Natural killer cell (primary cell): ENCODE measurements around the gene QSOX1. TPM values are rescaled to one million over a fixed set of nuclear protein-coding genes. Genes with fewer than 3 reads are reported as not detected.

Experiments used
- ATAC-seq, 3 donors: fragments of 150-1000 bp in 2 of 3; fragments of 200-7000 bp in 1 of 3; cut with Tn5 transposase; 1 replicate in 1 of 3; 2 replicates in 2 of 3; pipeline ENCODE4 v1.10.0; 2021; ENCODE audit warnings: mild to moderate bottlenecking in 2 of 3, moderate library complexity in 2 of 3
- DNase-seq, 2 donors: peaks; one replicate each; pipeline versions ENCODE4 v3.0.0 to v3.0.0-alpha.2; 2013 to 2021; ENCODE audit warnings: mixed read lengths in 1 of 2
- H3K27ac ChIP-seq: one replicate; pipeline ENCODE4 v1.5.1; 2013; ENCODE audit warnings: mild to moderate bottlenecking, low read length
- H3K27me3 ChIP-seq: one replicate; pipeline ENCODE4 v1.6.1; 2013; ENCODE audit warnings: low read length; ENCODE audit not compliant: control insufficient read depth, insufficient read depth
- H3K36me3 ChIP-seq: one replicate; pipeline ENCODE4 v1.6.1; 2013; ENCODE audit warnings: low read length; ENCODE audit not compliant: control insufficient read depth, insufficient read depth
- H3K4me1 ChIP-seq: one replicate; pipeline ENCODE4 v1.6.1; 2013; ENCODE audit warnings: low read length; ENCODE audit not compliant: control insufficient read depth, insufficient read depth
- H3K4me3 ChIP-seq: one replicate; pipeline ENCODE4 v1.5.1; 2013; ENCODE audit warnings: low read length
- H3K9me3 ChIP-seq: one replicate; pipeline ENCODE4 v1.6.1; 2013; ENCODE audit warnings: low read length; ENCODE audit not compliant: control insufficient read depth, insufficient read depth
- H3K27ac Mint-ChIP-seq, 2 donors: one replicate each; pipeline ENCODE4 v1.8.0; 2022; ENCODE audit warnings: mild to moderate bottlenecking in 2 of 2, mixed read lengths in 2 of 2, moderate library complexity in 1 of 2
- H3K27me3 Mint-ChIP-seq, 2 donors: one replicate each; pipeline ENCODE4 v1.8.0; 2022; ENCODE audit warnings: low read depth in 2 of 2, mixed read lengths in 2 of 2
- H3K36me3 Mint-ChIP-seq: one replicate; pipeline ENCODE4 v1.8.0; 2022; ENCODE audit warnings: mixed read lengths
- H3K4me1 Mint-ChIP-seq, 2 donors: one replicate each; pipeline ENCODE4 v1.8.0; 2022; ENCODE audit warnings: mixed read lengths in 2 of 2
- H3K4me3 Mint-ChIP-seq: one replicate; pipeline ENCODE4 v1.8.0; 2022; ENCODE audit warnings: mild to moderate bottlenecking, moderate library complexity, mixed read lengths
- H3K9me3 Mint-ChIP-seq, 2 donors: one replicate each; pipeline ENCODE4 v1.8.0; 2022; ENCODE audit warnings: mixed read lengths in 2 of 2
- CTCF ChIP-seq: fragments of 200-600 bp; IDR thresholded peaks from one replicate; pipeline ENCODE4 v1.8.0; 2022; ENCODE audit warnings: antibody characterized with exemption
- WGBS: methylation state at CpG from one replicate; pipeline ENCODE4 v1.1.7; 2013; ENCODE audit warnings: missing lambda C conversion rate; ENCODE audit not compliant: insufficient coverage; 5-methylcytosine and 5-hydroxymethylcytosine counted together
- intact Hi-C: fragments of 100-400 bp; cut with micrococcal nuclease; formaldehyde crosslinking; loops from one replicate; pipeline ENCODE4 v1.14.2; 2022
- total RNA-seq, 4 donors: library from RNA; stranded (reverse); fragments of 120-200 nt in 1 of 4; gene quantifications; one replicate each; pipeline versions ENCODE4 v1.2.3 to v1.2.4, GENCODE V29; 2013 to 2022

QSOX1 gene
- total RNA-seq, 3 donors from 2014 or later (not counting 1 experiment from before 2014, with no cell fraction given): 31.0 to 42.7 (median 38.2) TPM

GRCh38 chr1:180136968-180137356 is 17.7 kb upstream of the QSOX1 start:
- no peaks in the 10 kb centered on the region for H3K36me3 ChIP-seq
- intact Hi-C loops: no loop called here
- H3K27ac Mint-ChIP-seq: no peak overlapping the region
- H3K27me3 Mint-ChIP-seq: peaks cover 24 to 34% of the 10 kb centered on the region in 2 donors
- no peak for TF ChIP-seq CTCF
- no peaks in the 10 kb centered on the region for H3K4me1 Mint-ChIP-seq
- peaks cover 2% of the 10 kb centered on the region for H3K4me1 ChIP-seq
- no peaks in the 10 kb centered on the region for H3K9me3 ChIP-seq
- ATAC-seq: no peak
- no peak for DNase-seq
- no peak overlapping the region for H3K4me3 ChIP-seq
- H3K4me3 Mint-ChIP-seq: no peak overlapping the region
- no peak overlapping the region for H3K27ac ChIP-seq
- no peaks in the 10 kb centered on the region for H3K9me3 Mint-ChIP-seq
- H3K36me3 Mint-ChIP-seq: no peaks in the 10 kb centered on the region
- H3K27me3 ChIP-seq: peaks cover 5% of the 10 kb centered on the region

GRCh38 chr1:180137776-180138175 is 16.9 kb upstream of the QSOX1 start:
- intact Hi-C loops: no loop called here
- no peak overlapping the region for H3K4me3 Mint-ChIP-seq
- no peak overlapping the region for H3K27ac ChIP-seq
- H3K27me3 Mint-ChIP-seq: peaks cover 22 to 26% of the 10 kb centered on the region in 2 donors
- H3K36me3 Mint-ChIP-seq: no peaks in the 10 kb centered on the region
- no peak for DNase-seq
- H3K9me3 ChIP-seq: no peaks in the 10 kb centered on the region
- no peak overlapping the region for H3K27ac Mint-ChIP-seq
- H3K36me3 ChIP-seq: no peaks in the 10 kb centered on the region
- H3K9me3 Mint-ChIP-seq: no peaks in the 10 kb centered on the region
- H3K4me1 Mint-ChIP-seq: no peaks in the 10 kb centered on the region
- TF ChIP-seq CTCF: no peak
- peaks cover 5% of the 10 kb centered on the region for H3K27me3 ChIP-seq
- no peak for ATAC-seq
- no peaks in the 10 kb centered on the region for H3K4me1 ChIP-seq
- 83% methylated on average over 1 of the region's 2 CpGs for WGBS
- H3K4me3 ChIP-seq: no peak overlapping the region

GRCh38 chr1:180141381-180141934 is 13.2 kb upstream of the QSOX1 start:
- Histone ChIP-seq H3K27ac (no peak overlapping the region), H3K4me3 (no peak overlapping the region), H3K27me3 (peaks cover 4% of the 10 kb centered on the region), H3K9me3 (no peaks in the 10 kb centered on the region), H3K4me1 (no peaks in the 10 kb centered on the region), H3K36me3 (no peaks in the 10 kb centered on the region)
- DNase-seq: no peak
- 87% methylated on average over 6 of the region's 6 CpGs for WGBS
- ATAC-seq: no peak
- intact Hi-C loops: no loop called here
- Mint-ChIP-seq H3K27me3 (peaks cover 7 to 14% of the 10 kb centered on the region in 2 donors), H3K4me1 (no peaks in the 10 kb centered on the region), H3K9me3 (no peaks in the 10 kb centered on the region), H3K27ac (no peak overlapping the region), H3K36me3 (no peaks in the 10 kb centered on the region), H3K4me3 (no peak overlapping the region)
- TF ChIP-seq CTCF: no peak

GRCh38 chr1:180143359-180143758 is 11.3 kb upstream of the QSOX1 start:
- H3K9me3 Mint-ChIP-seq: no peaks in the 10 kb centered on the region

More at GRCh38 chr1:180143359-180143758, 11.3 kb upstream of the QSOX1 start:
- Histone ChIP-seq H3K4me1 (no peaks in the 10 kb centered on the region), H3K27ac (no peak overlapping the region), H3K36me3 (no peaks in the 10 kb centered on the region), H3K27me3 (no peaks in the 10 kb centered on the region), H3K9me3 (no peaks in the 10 kb centered on the region), H3K4me3 (no peak overlapping the region)
- no peaks in the 10 kb centered on the region for H3K4me1 Mint-ChIP-seq
- no peak for TF ChIP-seq CTCF
- no peak for ATAC-seq
- DNase-seq: no peak
- peaks cover 0 to 6% of the 10 kb centered on the region in 2 donors for H3K27me3 Mint-ChIP-seq
- intact Hi-C loops: no loop called here
- no peaks in the 10 kb centered on the region for H3K36me3 Mint-ChIP-seq
- 90% methylated on average over 2 of the region's 3 CpGs for WGBS
- H3K27ac Mint-ChIP-seq: no peak overlapping the region
- no peak overlapping the region for H3K4me3 Mint-ChIP-seq
